ENCODE data around the gene KCNK7. TPM values are rescaled to one million over a fixed set of nuclear protein-coding genes. Genes with fewer than 3 reads are reported as not detected.

KCNK7 gene
- total RNA-seq, 4 donors from 2014 or later: 0.26 to 5.8 TPM; not detected in 2

GRCh38 chr11:65574109-65574810 is 21.3 kb downstream of the KCNK7 start:
- no peaks in the 10 kb centered on the region for H3K9me3 ChIP-seq
- H3K27me3 ChIP-seq: no peaks in the 10 kb centered on the region
- DNase-seq: peak; percentile 90 to 91
- no peaks in the 10 kb centered on the region for H3K36me3 ChIP-seq
- peak overlapping the region; percentile 44 to 70 for H3K4me3 ChIP-seq
- intact Hi-C loops (cut with DNase I; ENCODE audit: low total_unique reads): no loop called here
- TF ChIP-seq POLR2A (IDR thresholded peaks at IDR 0.05): peak in 1 of 2 donors; percentile 26
- TF ChIP-seq CTCF (IDR thresholded peaks at IDR 0.05): peak; percentile 80 to 99 (median 90)
- peaks cover 12 to 44% of the 10 kb centered on the region in 2 donors for H3K4me1 ChIP-seq
- H3K27ac ChIP-seq: peak overlapping the region; percentile 84 to 92

- H3K27ac ChIP-seq: peak overlapping the region; percentile 84 to 92
- no peaks in the 10 kb centered on the region for H3K9me3 ChIP-seq
- peak; percentile 59 for DNase-seq
- H3K4me1 ChIP-seq: peaks cover 12 to 51% of the 10 kb centered on the region in 2 donors
- intact Hi-C loops (cut with DNase I; ENCODE audit: low total_unique reads): no loop called here
- TF ChIP-seq POLR2A (IDR thresholded peaks at IDR 0.05): no peak
- no peak for TF ChIP-seq CTCF (IDR thresholded peaks at IDR 0.05)
- H3K36me3 ChIP-seq: no peaks in the 10 kb centered on the region
- no peaks in the 10 kb centered on the region for H3K27me3 ChIP-seq
- H3K4me3 ChIP-seq: peak overlapping the region; percentile 44 to 70
Measured at GRCh38 chr11:65573391-65574079, 22.1 kb downstream of the KCNK7 start.

DNA sequence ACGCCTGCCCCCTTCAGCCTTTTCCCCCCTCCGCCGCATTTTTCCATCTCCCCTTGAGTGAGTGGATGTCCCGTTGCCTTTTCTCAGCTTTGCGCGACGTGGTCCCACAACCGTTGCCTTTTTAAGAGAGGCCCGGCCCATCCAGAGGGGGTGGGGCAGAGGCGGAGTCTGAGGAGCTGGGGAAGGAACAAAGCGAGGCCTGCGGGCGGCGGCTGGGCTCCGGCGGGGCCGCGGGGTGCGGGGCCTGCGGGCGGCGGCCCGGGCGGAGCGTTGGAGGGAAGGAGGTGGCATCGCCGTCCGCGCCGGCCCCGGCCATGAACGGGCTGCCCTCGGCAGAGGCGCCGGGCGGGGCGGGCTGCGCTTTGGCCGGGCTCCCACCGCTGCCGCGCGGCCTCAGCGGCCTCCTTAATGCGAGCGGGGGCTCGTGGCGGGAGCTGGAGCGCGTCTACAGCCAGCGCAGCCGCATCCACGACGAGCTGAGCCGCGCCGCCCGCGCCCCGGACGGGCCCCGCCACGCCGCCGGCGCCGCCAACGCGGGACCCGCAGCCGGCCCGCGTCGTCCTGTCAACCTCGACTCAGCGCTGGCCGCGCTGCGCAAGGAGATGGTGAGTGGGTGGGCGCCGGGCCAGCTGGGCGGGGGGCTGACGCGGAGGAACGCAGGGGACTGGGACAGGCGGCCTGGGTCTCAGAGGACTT is 23.1 kb downstream of the KCNK7 start, which contains the start of gene FAM89B:
FAM89B (plus strand) TSS at position 183 of the 696 bp plus-strand sequence; CDS start at position 315, 132 bp downstream.
- H3K4me1 ChIP-seq: peaks cover 12 to 47% of the 10 kb centered on the region in 2 donors
- no peaks in the 10 kb centered on the region for H3K36me3 ChIP-seq
- H3K27me3 ChIP-seq: no peaks in the 10 kb centered on the region
- H3K9me3 ChIP-seq: no peaks in the 10 kb centered on the region
- H3K27ac ChIP-seq: peak within 1 kb of the TSS; percentile 84 to 92
- peak in 1 of 4 experiments; percentile 2 for TF ChIP-seq CTCF (IDR thresholded peaks at IDR 0.05)
- peak; percentile 63 to 82 for TF ChIP-seq POLR2A (IDR thresholded peaks at IDR 0.05)
- peak within 1 kb of the TSS; percentile 44 to 70 for H3K4me3 ChIP-seq
- intact Hi-C loops (cut with DNase I; ENCODE audit: low total_unique reads): no loop called here
- DNase-seq: peak; percentile 92 to 94

DNA sequence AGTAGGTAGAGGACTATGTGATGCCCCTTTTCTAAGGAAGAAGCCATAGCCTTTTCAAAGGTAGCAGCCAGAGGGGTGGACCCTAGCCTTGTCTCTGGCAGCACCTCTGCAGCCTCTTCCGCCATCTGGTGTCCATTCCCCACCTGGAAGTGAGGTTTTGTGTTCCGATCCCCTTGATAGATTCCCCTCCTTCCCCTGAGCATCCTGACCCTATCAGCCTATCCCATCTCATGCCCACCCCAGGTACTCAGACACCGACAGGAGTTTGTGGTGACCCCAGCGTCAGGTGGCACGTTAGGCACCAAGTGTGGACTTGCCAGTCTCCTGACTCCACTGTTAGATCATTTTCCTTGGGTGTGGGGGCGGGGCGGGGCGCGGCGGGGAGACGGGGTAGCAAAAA is 23.7 kb downstream of the KCNK7 start:
- Histone ChIP-seq H3K4me3 (peak overlapping the region; percentile 44 to 70), H3K27ac (peak overlapping the region; percentile 84 to 92), H3K9me3 (no peaks in the 10 kb centered on the region), H3K4me1 (peaks cover 12 to 42% of the 10 kb centered on the region in 2 donors), H3K27me3 (no peaks in the 10 kb centered on the region), H3K36me3 (no peaks in the 10 kb centered on the region)
- DNase-seq: no peak
- intact Hi-C loops (cut with DNase I; ENCODE audit: low total_unique reads): no loop called here
- TF ChIP-seq CTCF (IDR thresholded peaks at IDR 0.05) (peak; percentile 35 to 46 (median 41)), POLR2A (IDR thresholded peaks at IDR 0.05) (no peak)

All from uterus (tissue), 4 donors.